T-cell (primary cell): ENCODE results near the gene ELP5. TPM values are rescaled to one million over a fixed set of nuclear protein-coding genes. Genes with fewer than 3 reads are reported as not detected.

Source experiments
- ATAC-seq, 4 experiments: fragments of 200-7000 bp in 3 of 4; fragments of 150-1000 bp in 1 of 4; cut with Tn5 transposase; replicated peaks in 1 of 4; 1 replicate in 3 of 4; 2 replicates in 1 of 4; pipeline ENCODE4 v1.10.0; 2021; ENCODE audit warnings: moderate library complexity in 3 of 4, mild to moderate bottlenecking in 2 of 4, moderate number of reproducible peaks in 1 of 4
- CTCF ChIA-PET, 2 donors: fragments of 300-600 bp; sonication (Branson Sonifier 250); formaldehyde crosslinking; loops; one replicate each; lab custom pipeline; 2022; ENCODE audit warnings: antibody characterized with exemption in 2 of 2; lab: Charles Lee
- POLR2A ChIA-PET, 2 donors: fragments of 300-600 bp; sonication (Branson Sonifier 250); formaldehyde crosslinking; loops; one replicate each; lab custom pipeline; 2022; ENCODE audit warnings: antibody characterized with exemption in 2 of 2; lab: Charles Lee
- DNase-seq, 35 experiments: peaks; one replicate each; pipeline versions ENCODE4 v3.0.0 to v3.0.0-alpha.2; 2013 to 2023
- H3K27ac ChIP-seq: one replicate; pipeline ENCODE4 v1.5.1; 2013; ENCODE audit warnings: low read length
- H3K27me3 ChIP-seq, 2 experiments: replicated peaks in 1 of 2; 1 replicate in 1 of 2; 2 replicates in 1 of 2; pipeline versions ENCODE4 v1.6.1 to v1.7.0; 2013; ENCODE audit warnings: low read length in 1 of 2, mixed read lengths in 1 of 2; ENCODE audit not compliant: control insufficient read depth in 2 of 2, insufficient read depth in 2 of 2; ENCODE audit errors: extremely low read depth in 1 of 2
- H3K36me3 ChIP-seq, 2 donors: 1 replicate in 1 of 2; 2 replicates in 1 of 2; pipeline versions ENCODE4 v1.6.1 to v1.7.0; 2013; ENCODE audit warnings: low read length in 1 of 2; ENCODE audit not compliant: control insufficient read depth in 2 of 2, insufficient read depth in 1 of 2; ENCODE audit errors: extremely low read depth in 1 of 2
- H3K4me1 ChIP-seq, 2 experiments: 1 replicate in 1 of 2; 2 replicates in 1 of 2; pipeline versions ENCODE4 v1.6.1 to v1.7.0; 2013; ENCODE audit warnings: low read length in 2 of 2, mixed read lengths in 1 of 2; ENCODE audit not compliant: insufficient read depth in 2 of 2, control insufficient read depth in 1 of 2; ENCODE audit errors: extremely low read depth in 1 of 2
- H3K4me3 ChIP-seq, 2 donors: 1 replicate in 1 of 2; 2 replicates in 1 of 2; pipeline versions ENCODE4 v1.5.1 to v1.7.0; 2013; ENCODE audit warnings: mild to moderate bottlenecking in 2 of 2, low read length in 1 of 2, moderate library complexity in 1 of 2; ENCODE audit not compliant: control insufficient read depth in 1 of 2; ENCODE audit errors: extremely low read depth in 1 of 2
- H3K9me3 ChIP-seq: 2 replicates; pipeline ENCODE4 v1.7.0; 2013
- H3K27ac Mint-ChIP-seq, 2 donors: one replicate each; pipeline ENCODE4 v1.8.0; 2020 to 2021; ENCODE audit warnings: mild to moderate bottlenecking in 2 of 2, mixed read lengths in 2 of 2
- H3K27me3 Mint-ChIP-seq, 2 donors: one replicate each; pipeline ENCODE4 v1.8.0; 2021 to 2022; ENCODE audit warnings: mixed read lengths in 2 of 2
- H3K36me3 Mint-ChIP-seq: one replicate; pipeline ENCODE4 v1.8.0; 2021; ENCODE audit warnings: mixed read lengths
- H3K4me1 Mint-ChIP-seq, 3 donors: one replicate each; pipeline ENCODE4 v1.8.0; 2020 to 2022; ENCODE audit warnings: mixed read lengths in 3 of 3, mild to moderate bottlenecking in 1 of 3
- H3K4me3 Mint-ChIP-seq, 3 donors: one replicate each; pipeline ENCODE4 v1.8.0; 2020 to 2022; ENCODE audit warnings: mild to moderate bottlenecking in 3 of 3, mixed read lengths in 3 of 3, moderate library complexity in 3 of 3
- H3K9me3 Mint-ChIP-seq, 3 donors: one replicate each; pipeline ENCODE4 v1.8.0; 2020 to 2022; ENCODE audit warnings: mixed read lengths in 3 of 3
- WGBS: methylation state at CpG from one replicate; pipeline ENCODE4 v1.1.5; 2013; ENCODE audit warnings: missing lambda C conversion rate; ENCODE audit not compliant: insufficient coverage; 5-methylcytosine and 5-hydroxymethylcytosine counted together
- total RNA-seq, 35 experiments: library from RNA in 6 of 35; stranded (reverse) in 6 of 35; fragments of 120-200 nt in 1 of 35; gene quantifications; one replicate each; pipeline versions ENCODE4 v1.2.1 to v1.2.4 and lab custom pipeline; 2013 to 2026

The ELP5 gene
- total RNA-seq, 5 donors from 2014 or later (not counting 1 experiment from before 2014, with no cell fraction given) = 29.8 to 35.9 (median 33.3) TPM

DNA sequence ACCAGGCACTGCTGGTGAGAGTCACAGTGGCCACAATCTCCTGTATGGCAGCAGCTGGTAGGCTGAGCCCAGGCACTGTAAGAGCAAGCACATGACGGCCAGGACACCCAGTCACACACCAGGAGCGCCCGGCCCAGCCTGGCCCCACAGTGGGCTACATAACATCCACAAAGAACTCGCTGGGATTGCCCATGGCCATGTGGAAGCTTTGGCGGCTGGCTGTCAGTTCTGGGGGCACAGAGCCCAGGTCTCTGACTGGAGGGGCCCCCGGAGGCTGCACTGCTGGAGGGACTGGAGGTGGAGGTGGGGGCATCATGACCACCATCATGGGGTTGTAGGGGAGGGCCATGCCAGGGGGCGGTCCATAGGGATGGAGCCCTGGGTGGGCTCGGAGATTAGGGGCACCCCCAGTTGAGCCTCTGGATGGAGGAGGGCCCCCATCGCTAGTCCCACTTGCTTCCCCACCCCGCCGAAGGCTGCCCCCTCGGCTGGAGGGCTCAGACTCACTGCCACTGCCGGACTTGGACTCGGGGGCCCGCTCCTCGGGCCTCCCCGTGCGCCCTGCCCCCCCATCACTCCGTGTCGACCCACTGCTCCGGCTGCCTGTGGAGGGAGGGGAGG lies 26.2 kb upstream of the ELP5 start:
- H3K27ac Mint-ChIP-seq = no peak overlapping the region
- 96% methylated on average over 9 of the region's 21 CpGs for WGBS
- Histone ChIP-seq H3K36me3 (peaks cover 19 to 91% of the 10 kb centered on the region in 2 donors), H3K4me3 (no peak overlapping the region), H3K4me1 (peaks cover under 1 to 8% of the 10 kb centered on the region in 2 experiments), H3K27me3 (no peaks in the 10 kb centered on the region), H3K27ac (no peak overlapping the region), H3K9me3 (no peaks in the 10 kb centered on the region)
- H3K27me3 Mint-ChIP-seq = no peaks in the 10 kb centered on the region
- ChIA-PET POLR2A (no interaction called here), CTCF (no interaction called here)
- DNase-seq (no peak), ATAC-seq (no peak)
- no peaks in the 10 kb centered on the region for H3K9me3 Mint-ChIP-seq
- H3K4me1 Mint-ChIP-seq = peaks cover 5 to 13% (median 12%) of the 10 kb centered on the region in 3 donors
- H3K4me3 Mint-ChIP-seq = no peak overlapping the region
- H3K36me3 Mint-ChIP-seq = peaks cover 27% of the 10 kb centered on the region

DNA sequence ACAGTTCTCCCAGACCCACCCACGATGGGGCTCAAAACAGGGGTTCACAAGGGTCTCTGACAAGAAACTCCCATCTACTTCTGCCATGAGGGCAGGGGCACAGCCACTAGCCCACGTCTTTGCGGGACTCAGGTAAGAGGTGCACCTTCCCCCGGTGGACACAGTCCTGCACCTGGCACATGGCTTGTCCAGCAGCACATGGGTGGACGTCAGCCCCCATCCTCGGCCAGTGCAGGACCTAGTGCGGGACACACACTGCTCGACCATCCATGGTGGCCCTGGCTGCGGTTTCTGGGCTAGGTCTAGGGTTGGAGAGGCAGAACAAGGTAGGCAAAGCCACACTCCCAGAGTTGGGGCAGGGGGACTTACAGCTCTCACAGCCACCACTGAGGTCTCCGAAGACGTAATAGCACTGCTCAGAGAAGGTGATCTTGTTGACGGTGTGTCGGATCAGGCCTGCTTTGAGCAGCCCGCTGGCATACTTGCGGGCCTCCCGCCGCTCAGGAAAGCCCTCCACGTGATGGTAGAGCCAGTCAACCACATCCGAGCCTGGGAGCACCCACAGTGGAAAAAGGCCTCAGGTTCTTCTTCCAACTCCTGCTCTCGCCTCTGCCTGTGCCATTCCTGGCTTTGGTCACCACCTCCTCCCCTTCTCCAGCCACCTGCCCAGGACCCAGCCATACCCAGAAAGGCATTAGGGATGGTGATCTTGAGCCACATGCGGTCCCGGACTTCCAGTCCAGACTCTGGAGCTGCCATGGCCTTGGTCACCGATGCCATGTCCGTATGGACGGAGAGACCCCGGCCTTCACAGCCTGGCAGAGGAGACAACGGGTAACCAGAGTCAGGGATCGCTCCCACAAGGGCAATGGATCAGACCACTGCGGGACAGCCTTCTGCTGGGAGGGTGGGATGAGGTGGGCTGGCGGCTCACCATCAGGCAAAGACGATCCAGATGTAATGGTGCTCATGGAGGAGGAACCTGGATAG lies 25.0 kb upstream of the ELP5 start:
- Histone ChIP-seq H3K36me3 (peaks cover 19 to 81% of the 10 kb centered on the region in 2 donors), H3K4me3 (no peak overlapping the region), H3K9me3 (no peaks in the 10 kb centered on the region), H3K4me1 (peaks cover 0 to under 1% of the 10 kb centered on the region in 2 experiments), H3K27me3 (no peaks in the 10 kb centered on the region), H3K27ac (no peak overlapping the region)
- H3K36me3 Mint-ChIP-seq = peaks cover 30% of the 10 kb centered on the region
- no peak for DNase-seq
- H3K27me3 Mint-ChIP-seq = no peaks in the 10 kb centered on the region
- no peak overlapping the region for H3K4me3 Mint-ChIP-seq
- H3K9me3 Mint-ChIP-seq = no peaks in the 10 kb centered on the region
- no peak for ATAC-seq
- ChIA-PET CTCF (no interaction called here), POLR2A (interaction anchor here in 1 of 2 donors (0.6 kb wide), 1 partner anchor 252 kb away, joined by 3 read pairs; no protein-coding TSS in a partner anchor)
- peaks cover 8 to 11% (median 9%) of the 10 kb centered on the region in 3 donors for H3K4me1 Mint-ChIP-seq
- H3K27ac Mint-ChIP-seq = no peak overlapping the region
- 93% methylated on average over 23 of the region's 31 CpGs for WGBS

DNA sequence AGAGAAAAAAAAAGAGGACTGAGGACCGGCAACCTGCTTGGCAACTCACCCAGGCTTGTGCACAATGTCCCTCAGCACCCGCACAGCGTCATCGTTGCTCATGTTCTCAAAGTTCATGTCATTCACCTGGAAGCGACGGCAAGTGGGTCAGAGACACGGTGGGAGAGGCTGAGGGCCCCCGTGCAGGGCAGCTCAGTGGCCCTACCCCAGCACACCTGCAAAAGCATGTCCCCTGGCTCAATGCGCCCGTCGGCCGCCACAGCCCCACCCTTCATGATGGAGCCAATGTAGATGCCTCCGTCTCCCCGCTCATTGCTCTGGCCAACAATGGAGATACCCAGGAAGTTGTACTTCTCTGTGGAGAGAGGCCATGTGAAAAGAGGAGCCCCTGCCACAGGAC lies 23.1 kb upstream of the ELP5 start:
- POLR2A ChIA-PET = no interaction called here

DNA sequence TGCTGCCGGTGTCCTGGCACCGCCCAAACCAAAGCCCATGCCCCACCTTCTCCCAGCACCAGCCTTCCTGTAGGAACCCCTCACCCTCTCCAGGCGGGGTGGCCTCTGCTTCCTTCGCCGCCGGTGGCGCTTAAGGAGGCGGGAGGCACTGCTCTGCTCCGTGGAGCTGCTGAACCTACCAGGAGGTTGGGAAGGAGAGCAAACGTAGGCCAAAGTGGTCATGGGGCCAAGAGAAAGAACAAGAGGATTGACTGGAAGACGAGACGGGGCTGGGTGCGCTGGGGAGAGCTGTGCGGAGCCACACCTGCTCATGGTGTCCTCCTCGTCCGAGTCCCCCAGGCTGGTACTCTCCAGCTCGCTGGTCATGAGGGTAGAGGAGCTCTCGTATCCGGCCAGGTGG lies 22.5 kb upstream of the ELP5 start:
- peaks cover 3 to 16% of the 10 kb centered on the region in 2 experiments for H3K4me1 ChIP-seq
- H3K27ac ChIP-seq = no peak overlapping the region
- H3K4me3 Mint-ChIP-seq = no peak overlapping the region
- H3K9me3 Mint-ChIP-seq = no peaks in the 10 kb centered on the region
- H3K27ac Mint-ChIP-seq = no peak overlapping the region
- DNase-seq (no peak), ATAC-seq (no peak)
- H3K27me3 Mint-ChIP-seq = no peaks in the 10 kb centered on the region
- no peaks in the 10 kb centered on the region for H3K9me3 ChIP-seq
- 100% methylated on average over 5 of the region's 19 CpGs for WGBS
- H3K36me3 ChIP-seq = peaks cover 12 to 59% of the 10 kb centered on the region in 2 donors
- H3K4me3 ChIP-seq = no peak overlapping the region
- CTCF ChIA-PET = no interaction called here
- POLR2A ChIA-PET = no interaction called here
- H3K36me3 Mint-ChIP-seq = peaks cover 25% of the 10 kb centered on the region
- no peaks in the 10 kb centered on the region for H3K27me3 ChIP-seq
- peaks cover 27 to 29% (median 27%) of the 10 kb centered on the region in 3 donors for H3K4me1 Mint-ChIP-seq

More for the DNA sequence above, 23.1 kb upstream of the ELP5 start:
- no peaks in the 10 kb centered on the region for H3K9me3 ChIP-seq
- no peak overlapping the region for H3K4me3 ChIP-seq
- H3K27me3 Mint-ChIP-seq = no peaks in the 10 kb centered on the region
- ATAC-seq (no peak), DNase-seq (no peak)
- peaks cover 3 to 15% of the 10 kb centered on the region in 2 experiments for H3K4me1 ChIP-seq
- peaks cover 12 to 63% of the 10 kb centered on the region in 2 donors for H3K36me3 ChIP-seq
- no peaks in the 10 kb centered on the region for H3K27me3 ChIP-seq
- no peak overlapping the region for H3K27ac ChIP-seq
- WGBS = 92% methylated on average over 8 of the region's 14 CpGs
- no peaks in the 10 kb centered on the region for H3K9me3 Mint-ChIP-seq
- H3K4me3 Mint-ChIP-seq = no peak overlapping the region
- peaks cover 26% of the 10 kb centered on the region for H3K36me3 Mint-ChIP-seq
- no peak overlapping the region for H3K27ac Mint-ChIP-seq
- CTCF ChIA-PET = no interaction called here
- peaks cover 25 to 27% (median 25%) of the 10 kb centered on the region in 3 donors for H3K4me1 Mint-ChIP-seq

DNA sequence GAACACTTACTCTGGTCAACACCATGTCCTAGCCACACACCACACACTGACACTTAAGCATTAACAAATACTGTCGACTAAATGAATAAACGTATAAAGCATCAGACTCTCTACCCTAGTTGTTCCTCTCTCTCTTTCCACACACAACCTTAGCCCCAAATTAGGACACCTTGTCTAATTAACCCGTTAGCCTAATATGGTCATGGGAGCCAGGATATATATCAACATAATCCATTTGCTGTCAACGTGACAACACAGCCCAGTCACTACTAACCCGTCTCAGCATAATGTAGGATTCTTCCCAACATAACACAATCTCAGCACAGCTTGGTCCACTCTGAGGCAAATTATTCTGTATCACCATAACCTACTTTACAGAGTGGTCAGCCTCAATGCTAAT lies 19.9 kb upstream of the ELP5 start:
- Histone ChIP-seq H3K27ac (no peak overlapping the region), H3K27me3 (no peaks in the 10 kb centered on the region), H3K36me3 (peaks cover 12 to 55% of the 10 kb centered on the region in 2 donors), H3K9me3 (no peaks in the 10 kb centered on the region), H3K4me3 (no peak overlapping the region), H3K4me1 (peaks cover 11 to 42% of the 10 kb centered on the region in 2 experiments)
- peaks cover 33% of the 10 kb centered on the region for H3K36me3 Mint-ChIP-seq
- ChIA-PET POLR2A (interaction anchor here in 1 of 2 donors (0.6 kb wide), 1 partner anchor 23 kb away, joined by 5 read pairs; no protein-coding TSS in a partner anchor), CTCF (interaction anchor here in 1 of 2 donors (1.4 kb wide), 1 partner anchor 11 kb away, joined by 3 read pairs; no protein-coding TSS in a partner anchor)
- peaks cover 49 to 52% (median 50%) of the 10 kb centered on the region in 3 donors for H3K4me1 Mint-ChIP-seq
- H3K9me3 Mint-ChIP-seq = no peaks in the 10 kb centered on the region
- DNase-seq (no peak), ATAC-seq (no peak)
- no peaks in the 10 kb centered on the region for H3K27me3 Mint-ChIP-seq
- 96% methylated on average over 3 of the region's 5 CpGs for WGBS
- peak overlapping the region; percentile 17 to 99 (median 50) for H3K4me3 Mint-ChIP-seq
- no peak overlapping the region for H3K27ac Mint-ChIP-seq

DNA sequence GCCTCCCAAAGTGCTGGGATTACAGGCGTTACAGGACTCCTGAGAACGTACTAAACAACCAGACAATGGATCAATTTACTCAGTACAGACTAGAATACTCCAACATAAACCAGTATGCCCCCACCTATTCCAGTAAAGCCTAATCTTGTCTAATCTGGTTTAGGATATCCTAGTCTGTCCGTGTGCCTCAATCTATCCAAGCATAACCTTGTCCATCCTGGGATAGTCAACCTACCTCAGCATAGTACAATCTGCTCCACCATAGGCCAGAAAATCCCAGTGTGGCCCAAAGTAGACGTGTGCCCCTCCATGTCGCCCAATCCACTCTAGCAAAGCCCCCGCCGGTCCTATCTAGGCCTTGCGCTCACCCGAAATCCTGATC lies 18.3 kb upstream of the ELP5 start:
- H3K27me3 Mint-ChIP-seq = no peaks in the 10 kb centered on the region
- H3K4me3 Mint-ChIP-seq = peak overlapping the region; percentile 89 to 99 (median 91)
- DNase-seq (no peak), ATAC-seq (no peak)
- Histone ChIP-seq H3K4me3 (peak overlapping the region; percentile 55 to 67), H3K9me3 (no peaks in the 10 kb centered on the region), H3K4me1 (peaks cover 11 to 48% of the 10 kb centered on the region in 2 experiments), H3K36me3 (peaks cover 8 to 41% of the 10 kb centered on the region in 2 donors), H3K27ac (peak overlapping the region; percentile 35), H3K27me3 (no peaks in the 10 kb centered on the region)
- WGBS = 7% methylated on average over 9 of the region's 9 CpGs
- peaks cover 29% of the 10 kb centered on the region for H3K36me3 Mint-ChIP-seq
- ChIA-PET POLR2A (interaction anchor here (0.6 to 0.7 kb wide), 3 partner anchors 9 to 920 kb away, joined by 3 read pairs; partner anchors contain the start of gene GABARAP (in 1 of the 2)), CTCF (no interaction called here)
- no peaks in the 10 kb centered on the region for H3K9me3 Mint-ChIP-seq
- peak overlapping the region; percentile 90 to 92 for H3K27ac Mint-ChIP-seq
- peaks cover 51 to 57% (median 54%) of the 10 kb centered on the region in 3 donors for H3K4me1 Mint-ChIP-seq
